HG02763 (cell line): Measurements from ENCODE around the gene SMAGP.
"Not testable (repeated sequence)": the region's sequence is repeated elsewhere in the genome, so short reads cannot be mapped to it uniquely, and the experiment has no call there.

ENCODE experiments used
- ATAC-seq: cut with Tn5 transposase; IDR thresholded peaks from one replicate; pipeline ENCODE4 v1.9.1; 2021; ENCODE audit warnings: mild to moderate bottlenecking, moderate library complexity; ENCODE audit not compliant: unreplicated experiment

The SMAGP gene

GRCh38 chr12:51227112-51227511 lies 43.1 kb downstream of the SMAGP start:
- not testable (repeated sequence) for ATAC-seq

DNA sequence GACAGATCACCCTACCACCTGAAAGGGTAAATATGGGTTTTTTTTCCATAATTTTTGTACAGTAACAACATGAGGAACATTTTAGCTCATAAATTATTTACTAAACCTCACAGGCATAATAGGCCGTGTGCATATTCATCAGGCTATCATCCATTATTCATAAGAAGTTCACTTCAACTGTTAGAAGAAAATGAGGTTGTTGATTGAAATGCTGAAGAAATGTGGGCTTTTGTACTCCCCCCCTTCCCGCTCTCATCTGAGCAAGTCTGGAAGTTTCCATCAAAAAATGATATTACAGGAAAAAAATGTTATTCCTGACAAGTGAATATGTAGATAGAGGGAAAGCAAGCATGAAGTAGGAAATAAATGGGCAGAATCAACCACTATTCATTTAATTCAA lies 44.4 kb downstream of the SMAGP start:
- no peak for ATAC-seq

- no peak for ATAC-seq
Observed at GRCh38 chr12:51225234-51225633, 45.0 kb downstream of the SMAGP start.

- no peak for ATAC-seq
Observed at GRCh38 chr12:51224625-51225024, 45.6 kb downstream of the SMAGP start.

DNA sequence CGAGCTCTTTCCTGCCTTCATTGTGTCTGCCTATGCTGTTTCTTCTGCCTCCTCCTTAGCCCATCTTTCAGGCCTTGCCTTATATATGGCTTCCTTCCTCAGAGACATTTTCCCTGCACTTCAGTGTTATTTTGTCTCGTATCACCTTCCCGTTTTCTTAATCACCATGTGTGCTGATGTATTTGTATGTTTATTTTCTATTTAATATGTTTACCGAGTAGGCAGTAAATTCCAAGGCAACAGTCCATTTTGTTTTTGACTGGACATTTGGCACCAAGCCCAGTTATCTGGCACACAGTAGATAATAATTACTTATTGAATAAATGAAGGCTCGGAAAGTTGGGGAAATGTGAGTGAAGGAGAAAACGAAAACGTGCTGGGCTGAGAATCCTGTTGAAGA lies 47.8 kb downstream of the SMAGP start:
- no peak for ATAC-seq

DNA sequence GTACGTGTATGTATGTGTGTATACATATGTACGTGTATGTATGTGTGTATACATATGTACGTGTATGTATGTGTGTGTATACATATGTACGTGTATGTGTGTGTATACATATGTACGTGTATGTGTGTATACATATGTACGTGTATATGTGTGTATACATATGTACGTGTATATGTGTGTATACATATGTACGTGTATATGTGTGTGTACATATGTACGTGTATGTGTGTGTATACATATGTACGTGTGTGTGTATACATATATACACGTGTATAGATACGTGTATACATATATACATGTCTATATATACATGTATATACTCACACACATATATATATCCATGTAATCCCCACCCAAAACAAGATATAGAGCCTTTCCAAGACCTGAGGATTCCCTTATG lies 50.4 kb downstream of the SMAGP start:
- not testable (repeated sequence) for ATAC-seq

DNA sequence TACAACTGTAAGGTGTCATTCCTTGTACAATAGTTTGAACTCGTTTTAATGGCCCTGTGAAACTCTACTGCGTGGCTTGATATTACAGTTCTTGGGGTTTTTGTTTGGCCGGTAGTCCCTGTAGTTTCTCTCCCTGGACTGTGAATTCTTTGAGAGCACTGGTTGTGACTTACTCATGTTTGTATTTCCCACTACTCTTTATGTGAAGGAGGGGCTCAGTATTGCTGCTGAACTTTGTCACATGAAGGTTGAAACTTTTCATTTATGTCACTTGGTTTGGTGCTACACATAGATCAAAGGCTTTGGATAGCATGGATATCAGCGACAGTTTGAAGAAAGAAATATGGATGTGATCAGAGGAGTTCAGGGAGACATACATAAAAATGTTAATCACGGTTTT lies 50.9 kb downstream of the SMAGP start:
- ATAC-seq = no peak

DNA sequence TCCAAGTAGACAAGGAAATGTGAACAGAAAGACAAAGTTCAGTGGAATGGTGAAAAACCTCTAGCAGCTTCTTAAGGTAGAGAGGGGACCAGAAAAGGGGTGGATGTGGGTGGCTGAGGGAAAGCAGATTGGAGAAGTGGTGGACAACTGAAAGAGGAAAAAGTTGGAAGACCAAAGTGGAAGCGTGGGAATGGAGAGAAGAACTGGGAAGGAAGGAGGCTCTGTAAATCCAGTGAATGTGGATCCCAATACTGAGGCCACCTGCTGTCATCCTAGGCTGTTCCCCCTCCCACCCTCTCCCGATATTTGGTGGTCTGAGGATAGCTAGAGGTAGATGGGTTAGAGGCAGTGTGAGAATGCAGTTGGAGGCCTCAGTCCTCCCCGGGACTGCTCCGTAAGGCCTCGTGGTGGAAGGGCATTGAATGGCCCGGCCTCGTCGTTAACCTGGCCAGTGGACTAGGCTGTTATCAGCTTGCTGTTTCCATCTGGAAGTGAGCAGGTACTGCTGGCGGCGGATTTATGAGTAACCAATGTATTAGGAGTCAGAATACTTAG lies 51.5 kb downstream of the SMAGP start:
- no peak for ATAC-seq

GRCh38 chr12:51217968-51218606 lies 52.1 kb downstream of the SMAGP start, which contains the start of gene POU6F1:
TSS of gene POU6F1 (minus strand) at chr12:51218062. CDS start at chr12:51206836, 11,226 bp downstream.
- peak; percentile 66 for ATAC-seq

DNA sequence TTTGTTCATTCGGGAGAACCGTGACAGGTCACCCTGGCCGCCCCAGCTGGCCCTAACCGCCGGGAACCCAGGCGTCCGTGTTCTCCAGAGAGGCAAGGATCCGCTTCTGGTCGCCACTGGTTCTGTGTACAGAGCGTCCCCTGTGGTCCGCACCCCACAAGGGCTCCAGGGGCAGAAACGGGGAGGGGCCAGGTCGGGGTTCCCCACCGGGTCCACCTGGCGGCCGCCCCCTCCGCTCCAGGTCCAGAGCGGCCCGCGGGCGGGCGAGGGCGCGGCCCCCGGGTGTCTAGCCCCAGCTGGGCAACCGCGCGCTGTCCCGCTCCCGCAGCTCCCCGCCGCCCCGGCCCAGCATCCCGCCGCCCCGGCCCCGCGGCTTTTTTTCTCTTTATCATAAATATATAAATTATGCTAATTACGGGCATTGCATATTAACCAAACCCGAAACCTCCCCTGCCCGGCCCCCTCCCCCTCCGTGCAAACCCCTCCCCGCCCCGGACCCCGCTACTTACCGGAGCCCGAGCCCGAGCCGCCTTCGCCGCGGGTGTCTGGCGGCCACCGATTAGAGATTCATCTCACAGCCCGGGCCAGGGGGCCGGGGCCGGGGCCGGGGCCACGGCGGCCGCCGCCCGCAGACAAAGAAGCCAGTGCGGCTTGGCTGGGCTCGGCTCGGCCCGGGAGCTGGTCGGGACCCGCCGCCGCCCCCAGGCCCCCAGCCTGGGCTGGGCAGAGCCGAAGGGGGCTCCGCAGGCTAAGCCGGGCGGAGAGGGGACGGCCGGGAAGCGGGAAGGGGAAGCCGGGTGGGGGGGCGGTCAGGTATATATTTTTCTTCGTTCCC lies 52.9 kb downstream of the SMAGP start:
- ATAC-seq = peak; percentile 41

DNA sequence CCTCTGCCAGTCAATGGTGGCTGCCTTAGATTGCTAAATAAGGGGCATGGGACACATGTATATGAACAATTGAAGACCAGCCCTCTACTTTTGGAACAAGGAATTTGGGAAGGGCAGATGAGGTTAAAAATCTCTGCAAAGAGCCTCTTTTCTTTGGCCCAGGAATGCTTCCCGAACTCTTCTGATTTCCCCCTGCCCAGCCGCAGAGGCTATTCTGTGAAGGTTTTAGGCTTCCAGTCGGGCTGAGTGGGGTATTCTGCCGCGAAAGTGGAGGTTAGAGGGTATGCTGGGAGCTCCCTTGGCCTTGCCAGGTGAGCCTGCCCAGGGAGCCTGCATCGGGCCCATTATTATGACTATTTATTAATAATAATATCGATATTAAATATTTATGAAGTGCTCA lies 53.6 kb downstream of the SMAGP start:
- no peak for ATAC-seq

DNA sequence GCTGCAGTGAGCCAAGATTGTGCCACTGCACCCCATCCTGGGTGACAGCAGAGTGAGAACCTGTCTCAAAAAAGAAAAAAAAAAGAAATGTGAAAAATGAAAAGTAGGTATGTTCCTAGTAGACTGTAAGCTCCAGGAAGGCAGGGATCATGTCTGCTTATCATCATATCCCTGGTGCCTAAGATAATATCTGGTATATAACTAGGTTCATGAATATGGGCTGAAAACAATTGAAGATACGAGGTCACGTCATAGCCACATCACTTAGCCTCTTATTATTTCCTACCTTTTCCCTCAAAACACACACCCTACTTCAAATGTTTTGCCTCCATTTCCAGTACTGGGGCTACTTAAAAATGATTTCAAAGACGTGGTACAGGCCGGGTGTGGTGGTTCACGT lies 55.3 kb downstream of the SMAGP start:
- ATAC-seq = no peak

- ATAC-seq = no peak
Observed at GRCh38 chr12:51210690-51211395, 59.4 kb downstream of the SMAGP start.

DNA sequence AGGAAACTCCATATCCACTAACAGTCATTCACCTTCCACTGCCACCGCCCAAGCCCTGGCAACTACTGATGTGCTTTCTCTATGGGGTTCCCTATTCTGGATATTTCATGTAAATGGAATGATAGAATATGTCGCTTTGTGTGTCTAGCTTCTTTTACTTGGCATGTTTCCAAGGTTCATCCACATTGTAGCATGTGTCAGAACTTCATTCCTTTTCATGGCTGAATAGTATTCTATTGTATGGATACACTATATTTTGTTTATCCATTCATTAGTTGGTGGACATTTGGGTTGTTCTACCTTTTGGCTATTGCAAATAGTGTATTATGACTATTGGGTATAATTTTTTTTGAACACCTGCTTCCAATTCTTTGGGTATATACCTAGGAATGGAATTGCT lies 61.0 kb downstream of the SMAGP start:
- no peak for ATAC-seq

DNA sequence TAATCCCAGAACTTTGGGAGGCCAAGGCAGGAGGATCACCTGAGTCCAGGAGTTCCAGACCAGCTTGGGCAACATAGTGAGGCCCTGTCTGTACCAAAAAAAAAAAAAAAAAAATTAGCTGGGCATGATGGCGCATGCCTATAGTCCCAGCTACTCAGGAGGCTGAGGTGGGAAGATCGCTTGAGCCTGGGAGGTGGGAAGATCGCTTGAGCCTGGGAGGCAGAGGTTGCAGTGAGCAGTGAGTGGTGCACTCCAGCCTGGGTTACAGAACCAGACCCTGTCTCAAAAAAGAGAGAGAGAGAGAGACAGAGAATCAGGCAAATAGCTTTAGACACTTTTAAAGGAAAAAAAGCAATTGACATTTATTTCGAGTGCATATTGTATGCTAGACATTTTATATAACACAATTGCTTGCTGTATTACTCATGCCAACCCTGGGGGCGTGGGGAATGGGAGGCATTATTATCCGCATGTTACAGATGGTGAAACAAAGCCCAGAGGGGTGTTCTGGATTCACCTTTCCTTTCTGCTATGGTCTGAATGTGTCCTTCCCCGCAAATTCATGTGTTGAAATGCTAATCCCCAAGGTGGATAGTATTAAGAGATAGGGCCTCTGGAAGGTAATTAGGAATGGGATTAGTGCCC lies 62.1 kb downstream of the SMAGP start:
- no peak for ATAC-seq

DNA sequence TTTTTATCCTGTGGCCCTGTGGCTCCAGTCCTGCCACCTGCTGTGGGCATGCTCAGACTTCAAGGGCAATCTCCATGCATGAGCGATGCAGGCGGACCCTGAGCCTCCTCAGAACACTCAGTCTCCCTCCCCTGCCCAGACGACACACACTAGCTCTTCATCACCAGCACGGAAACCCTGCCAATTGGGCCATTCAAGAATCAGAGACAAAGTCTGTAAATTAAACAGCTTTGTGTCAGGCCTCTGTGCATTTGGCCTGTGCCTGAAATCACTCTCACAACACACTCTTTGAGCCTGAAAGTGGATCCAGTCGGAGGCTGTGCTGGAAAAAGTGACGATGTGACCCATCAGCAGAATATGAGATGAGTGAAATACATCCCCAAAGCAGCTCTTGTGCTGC lies 64.9 kb downstream of the SMAGP start:
- ATAC-seq = no peak

GRCh38 chr12:51202718-51203117 lies 67.5 kb downstream of the SMAGP start:
- ATAC-seq = no peak

GRCh38 chr12:51200806-51201205 lies 69.4 kb downstream of the SMAGP start:
- ATAC-seq = no peak

DNA sequence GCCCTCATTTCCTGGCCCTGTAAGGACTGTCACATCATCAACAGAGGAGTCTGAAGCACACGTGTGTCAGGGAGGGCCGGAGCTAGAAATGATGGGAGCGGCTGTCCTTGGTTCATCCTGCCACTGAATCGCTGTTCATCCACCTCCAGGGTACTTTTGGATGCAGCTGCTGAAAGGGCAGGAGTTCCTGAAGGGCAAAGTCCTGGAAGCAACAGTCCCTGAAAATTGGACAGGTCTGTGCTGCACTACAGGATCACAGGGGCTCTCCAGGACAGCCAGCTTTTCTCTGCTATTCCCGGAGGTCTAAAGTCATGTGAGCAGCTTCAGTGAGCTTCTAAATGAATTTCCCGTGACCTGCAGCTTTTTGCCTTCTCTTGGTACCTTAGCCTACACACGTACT lies 70.1 kb downstream of the SMAGP start:
- no peak for ATAC-seq

DNA sequence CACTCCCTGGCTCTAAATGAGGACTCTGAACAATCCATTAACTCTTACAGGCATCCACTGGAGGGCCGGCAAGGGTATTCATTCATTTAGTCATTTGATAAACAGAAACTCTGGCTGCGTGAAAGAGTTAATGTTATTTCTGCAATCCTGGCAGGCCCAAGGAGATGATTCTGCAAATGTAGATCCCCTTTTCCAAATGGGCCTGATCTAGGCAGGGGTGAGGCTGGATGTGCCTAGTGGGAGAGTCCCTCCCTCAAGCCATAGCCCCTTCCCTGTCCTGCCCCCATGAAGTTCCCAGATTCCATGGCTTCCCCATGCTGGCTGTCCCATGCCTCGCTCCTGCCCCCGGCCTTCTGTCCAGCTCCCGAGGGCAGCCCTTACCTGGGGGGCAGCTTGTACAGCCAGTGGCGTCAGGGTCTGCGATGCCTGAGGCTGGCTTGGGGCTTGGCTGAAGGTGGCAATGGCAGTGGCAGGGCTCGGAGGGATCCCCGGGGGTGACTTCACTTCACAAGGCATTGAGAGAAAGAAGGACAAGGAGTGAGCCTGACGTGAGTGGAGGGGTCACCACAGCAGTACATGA lies 70.8 kb downstream of the SMAGP start:
- no peak for ATAC-seq
